Activated naive CD4-positive, alpha-beta T cell treated with anti-CD3 and anti-CD28 coated beads, Interleukin-2, amount 50 U/mL, for 24 hours (primary cell): ENCODE data around the gene SLCO2A1.

Source experiments
- H3K27ac Mint-ChIP-seq: one replicate; pipeline ENCODE4 v1.8.0; 2021; ENCODE audit warnings: mild to moderate bottlenecking, mixed read lengths
- H3K27me3 Mint-ChIP-seq: one replicate; pipeline ENCODE4 v1.8.0; 2021; ENCODE audit warnings: mixed read lengths
- H3K36me3 Mint-ChIP-seq: one replicate; pipeline ENCODE4 v1.8.0; 2021; ENCODE audit warnings: mixed read lengths
- H3K4me1 Mint-ChIP-seq: one replicate; pipeline ENCODE4 v1.8.0; 2021; ENCODE audit warnings: mixed read lengths
- H3K4me3 Mint-ChIP-seq: one replicate; pipeline ENCODE4 v1.8.0; 2021; ENCODE audit warnings: mild to moderate bottlenecking, mixed read lengths
- H3K9me3 Mint-ChIP-seq: one replicate; pipeline ENCODE4 v1.8.0; 2021; ENCODE audit warnings: mixed read lengths

SLCO2A1 gene

DNA sequence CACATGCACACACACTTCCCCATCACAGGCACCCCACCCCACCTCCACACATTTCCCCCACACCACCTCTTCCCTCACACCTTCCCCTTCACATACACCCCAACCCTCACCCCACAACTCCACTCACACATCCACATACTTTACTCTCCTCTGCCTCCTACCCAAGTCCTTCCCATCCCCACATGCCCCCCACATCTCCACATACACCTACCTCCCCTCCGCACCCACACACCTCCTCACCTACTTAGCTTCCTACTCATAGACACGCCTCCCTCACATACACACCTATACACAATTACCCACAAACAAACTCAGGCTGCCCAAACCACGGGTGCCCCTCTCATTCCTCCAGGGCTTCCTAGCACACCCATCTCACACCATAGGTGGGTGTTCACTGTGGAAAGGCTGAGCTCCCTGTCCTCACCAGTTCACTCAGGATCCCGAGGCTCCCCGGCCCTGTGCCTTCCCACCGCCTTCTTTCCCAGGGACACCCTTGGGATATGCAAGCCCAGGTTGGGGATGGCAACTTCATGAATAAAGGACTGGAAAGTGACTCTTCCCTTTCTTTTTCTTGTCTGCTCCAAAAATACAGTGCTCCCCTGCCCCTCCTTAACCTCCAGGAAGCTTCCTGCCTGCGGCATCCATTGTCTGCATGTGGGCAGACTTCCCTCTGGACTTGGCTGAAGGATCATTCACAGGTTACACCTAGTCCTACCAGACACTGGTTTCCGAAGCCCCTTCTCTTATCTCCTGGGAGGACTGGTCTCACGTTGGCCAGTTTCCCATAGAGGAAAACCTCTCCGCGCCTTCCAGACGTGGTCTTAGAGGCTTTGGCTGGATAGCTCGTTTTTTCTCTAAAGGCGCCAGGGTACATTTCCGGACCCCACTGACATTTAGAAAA lies 61.5 kb downstream of the SLCO2A1 start:
- H3K27me3 Mint-ChIP-seq: peaks cover 4% of the 10 kb centered on the region
- H3K4me3 Mint-ChIP-seq: no peak overlapping the region
- peak overlapping the region; percentile 4 for H3K27ac Mint-ChIP-seq

DNA sequence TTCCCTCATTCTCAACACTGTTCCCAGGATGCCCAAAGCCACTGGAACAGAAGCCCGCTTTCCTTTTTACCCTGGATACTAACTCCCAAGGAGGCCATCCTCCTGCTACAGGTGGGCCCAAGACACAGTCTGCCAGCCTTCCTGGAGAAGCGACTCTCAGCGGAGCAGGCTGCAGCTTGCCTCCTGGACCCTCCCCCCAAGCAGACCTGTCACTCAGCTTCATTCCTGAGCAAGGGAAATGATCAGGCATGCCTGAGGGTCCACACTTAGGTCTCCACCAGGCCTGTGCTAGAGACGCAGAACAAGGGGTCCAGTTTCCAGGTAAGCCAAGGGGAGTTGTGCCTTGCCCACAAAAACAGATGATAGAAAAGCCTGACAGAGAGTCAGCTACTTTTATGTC lies 62.8 kb downstream of the SLCO2A1 start:
- no peak overlapping the region for H3K27ac Mint-ChIP-seq
- no peaks in the 10 kb centered on the region for H3K9me3 Mint-ChIP-seq
- H3K27me3 Mint-ChIP-seq: peaks cover 4% of the 10 kb centered on the region
- H3K36me3 Mint-ChIP-seq: no peaks in the 10 kb centered on the region
- no peaks in the 10 kb centered on the region for H3K4me1 Mint-ChIP-seq
- no peak overlapping the region for H3K4me3 Mint-ChIP-seq

More for the DNA sequence above, 61.5 kb downstream of the SLCO2A1 start:
- H3K36me3 Mint-ChIP-seq: no peaks in the 10 kb centered on the region
- no peaks in the 10 kb centered on the region for H3K4me1 Mint-ChIP-seq
- no peaks in the 10 kb centered on the region for H3K9me3 Mint-ChIP-seq

- H3K4me1 Mint-ChIP-seq: no peaks in the 10 kb centered on the region
- H3K27me3 Mint-ChIP-seq: peaks cover 2% of the 10 kb centered on the region
- H3K27ac Mint-ChIP-seq: no peak overlapping the region
- no peak overlapping the region for H3K4me3 Mint-ChIP-seq
- H3K36me3 Mint-ChIP-seq: no peaks in the 10 kb centered on the region
- H3K9me3 Mint-ChIP-seq: no peaks in the 10 kb centered on the region
Measured at GRCh38 chr3:133965906-133966305, 63.8 kb downstream of the SLCO2A1 start.

DNA sequence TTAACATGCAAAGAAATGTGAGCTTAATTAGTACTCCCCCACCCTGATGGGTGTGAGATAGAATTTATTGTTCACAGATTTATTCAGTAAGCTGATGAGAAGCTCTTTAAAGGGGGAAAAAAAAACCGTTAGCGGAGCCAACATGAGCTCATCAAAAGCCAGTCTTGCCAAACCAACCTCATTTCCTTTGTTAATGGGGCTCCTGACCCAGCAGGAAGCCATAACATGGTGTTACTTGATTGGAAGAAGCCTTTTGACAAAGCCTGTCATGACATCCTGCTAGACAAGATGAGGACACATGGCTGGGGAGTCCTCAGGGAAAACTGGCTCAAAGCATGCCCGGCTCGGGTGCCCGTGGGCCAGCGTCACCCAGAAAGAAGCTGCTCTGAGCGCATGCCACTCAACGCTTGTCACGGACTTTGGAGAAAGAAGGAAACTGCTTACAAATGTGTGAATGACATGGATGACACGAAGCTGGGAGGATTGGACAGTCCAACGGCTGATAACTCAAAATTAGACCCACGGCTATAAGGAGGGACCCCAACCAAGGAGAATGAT lies 64.6 kb downstream of the SLCO2A1 start:
- H3K36me3 Mint-ChIP-seq: no peaks in the 10 kb centered on the region
- no peaks in the 10 kb centered on the region for H3K9me3 Mint-ChIP-seq
- no peak overlapping the region for H3K4me3 Mint-ChIP-seq
- H3K4me1 Mint-ChIP-seq: no peaks in the 10 kb centered on the region
- no peak overlapping the region for H3K27ac Mint-ChIP-seq
- H3K27me3 Mint-ChIP-seq: peaks cover 2% of the 10 kb centered on the region

DNA sequence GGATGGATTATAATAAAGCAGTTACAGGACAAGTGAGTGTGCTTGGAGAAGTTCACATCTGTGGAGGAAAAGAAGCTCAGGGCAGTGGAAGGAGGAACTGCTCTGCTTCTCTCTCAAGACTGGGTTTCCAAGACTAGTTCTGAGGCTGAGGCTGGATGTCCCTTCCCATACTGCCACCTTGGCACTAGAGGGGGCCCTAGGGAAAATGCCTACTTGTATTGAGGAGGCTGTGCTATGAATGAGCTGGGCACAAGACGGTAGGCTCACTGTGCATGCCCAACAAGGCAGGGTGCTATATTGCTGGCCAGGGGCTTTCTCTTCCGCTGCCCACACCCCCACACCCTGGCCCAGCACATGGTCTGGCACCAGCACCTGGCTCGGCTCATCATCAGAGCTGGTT lies 65.2 kb downstream of the SLCO2A1 start:
- peaks cover 2% of the 10 kb centered on the region for H3K27me3 Mint-ChIP-seq
- H3K27ac Mint-ChIP-seq: no peak overlapping the region
- no peaks in the 10 kb centered on the region for H3K9me3 Mint-ChIP-seq
- no peaks in the 10 kb centered on the region for H3K4me1 Mint-ChIP-seq
- no peaks in the 10 kb centered on the region for H3K36me3 Mint-ChIP-seq
- H3K4me3 Mint-ChIP-seq: no peak overlapping the region

DNA sequence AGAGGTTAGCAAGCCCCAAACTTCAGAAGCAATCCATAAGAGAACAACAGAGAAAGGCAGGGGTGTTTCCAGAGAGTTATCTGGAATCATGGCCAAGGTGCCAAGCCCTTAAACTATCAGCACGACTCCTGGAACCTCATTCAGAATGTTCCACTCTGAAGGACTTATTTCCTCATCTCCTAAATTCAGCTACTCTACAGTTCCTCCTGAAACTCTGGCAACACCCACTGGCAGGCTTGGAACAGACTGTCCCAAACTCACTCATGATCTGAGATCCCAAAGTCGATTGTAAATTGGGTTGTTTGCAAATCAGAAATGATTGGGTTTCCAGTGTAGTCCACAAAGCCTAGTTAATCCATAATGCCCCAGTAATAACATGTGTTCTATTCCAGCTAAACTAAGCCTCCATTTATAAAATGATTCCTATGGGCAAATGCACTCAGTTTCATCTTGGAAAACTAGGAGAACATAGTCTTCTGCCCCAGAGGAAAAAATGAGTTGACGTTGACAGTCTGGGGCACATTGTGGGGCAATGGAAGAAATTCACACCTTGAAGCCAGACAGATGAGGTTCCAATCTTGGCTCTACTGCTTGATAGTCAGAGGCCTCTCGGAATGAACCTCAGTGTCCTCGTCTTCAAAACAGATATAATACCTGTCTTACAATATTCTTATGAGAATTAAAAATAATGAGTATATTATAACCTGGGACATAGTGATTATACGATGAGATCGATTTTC lies 65.9 kb downstream of the SLCO2A1 start:
- H3K27me3 Mint-ChIP-seq: peaks cover 2% of the 10 kb centered on the region
- H3K27ac Mint-ChIP-seq: no peak overlapping the region
- no peaks in the 10 kb centered on the region for H3K9me3 Mint-ChIP-seq
- no peaks in the 10 kb centered on the region for H3K36me3 Mint-ChIP-seq
- no peak overlapping the region for H3K4me3 Mint-ChIP-seq
- H3K4me1 Mint-ChIP-seq: no peaks in the 10 kb centered on the region

GRCh38 chr3:133962849-133963248 lies 66.9 kb downstream of the SLCO2A1 start:
- Mint-ChIP-seq H3K4me1 (no peaks in the 10 kb centered on the region), H3K36me3 (no peaks in the 10 kb centered on the region), H3K27me3 (peaks cover 2% of the 10 kb centered on the region), H3K27ac (no peak overlapping the region), H3K4me3 (no peak overlapping the region), H3K9me3 (no peaks in the 10 kb centered on the region)

- Mint-ChIP-seq H3K4me3 (no peak overlapping the region), H3K36me3 (no peaks in the 10 kb centered on the region), H3K4me1 (no peaks in the 10 kb centered on the region), H3K27ac (no peak overlapping the region), H3K9me3 (no peaks in the 10 kb centered on the region), H3K27me3 (peaks cover 1% of the 10 kb centered on the region)
Measured at GRCh38 chr3:133958071-133958805, 71.5 kb downstream of the SLCO2A1 start.

DNA sequence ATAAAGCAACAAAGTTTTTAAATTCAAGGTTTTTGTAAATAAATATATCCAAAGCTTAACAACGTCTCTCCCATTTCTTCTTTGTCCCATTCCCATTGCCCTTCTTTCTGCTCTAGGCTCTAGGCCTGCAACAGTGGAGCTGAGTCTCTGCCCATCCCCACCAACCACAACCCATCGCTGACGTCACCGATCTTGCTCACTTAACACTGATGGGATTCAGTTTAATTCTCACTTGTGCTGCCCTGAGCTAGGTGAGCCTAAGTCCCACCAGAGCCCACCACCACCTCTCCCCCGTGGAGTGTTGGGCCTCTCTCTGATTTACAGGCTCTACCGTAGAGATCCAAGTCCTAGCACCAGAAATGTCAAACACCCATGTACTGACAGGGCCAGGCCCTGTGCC lies 72.7 kb downstream of the SLCO2A1 start:
- H3K4me3 Mint-ChIP-seq: no peak overlapping the region

DNA sequence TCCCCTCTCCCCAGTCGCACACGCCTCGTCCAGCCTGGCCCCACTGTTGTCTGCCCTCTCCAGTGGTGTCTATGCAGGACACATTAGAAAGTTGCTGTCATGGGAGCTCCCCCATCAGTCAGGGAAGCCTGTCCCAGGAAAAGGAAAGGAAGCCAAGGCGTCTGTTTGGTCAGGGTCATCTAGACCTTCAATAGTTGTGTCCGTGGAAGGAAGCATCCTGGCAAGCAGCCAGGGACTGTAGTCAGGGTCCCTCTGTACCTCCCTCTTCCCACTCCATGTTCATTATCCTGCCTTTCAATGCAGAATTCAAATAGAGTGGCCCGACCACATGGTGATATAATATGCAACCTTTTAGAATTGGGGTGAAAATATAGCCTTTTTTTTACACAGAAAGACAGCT lies 73.4 kb downstream of the SLCO2A1 start:
- Mint-ChIP-seq H3K27ac (no peak overlapping the region), H3K4me3 (no peak overlapping the region), H3K36me3 (no peaks in the 10 kb centered on the region), H3K27me3 (peaks cover 1% of the 10 kb centered on the region), H3K9me3 (no peaks in the 10 kb centered on the region), H3K4me1 (no peaks in the 10 kb centered on the region)

More for the DNA sequence above, 72.7 kb downstream of the SLCO2A1 start:
- peaks cover 1% of the 10 kb centered on the region for H3K27me3 Mint-ChIP-seq
- no peaks in the 10 kb centered on the region for H3K9me3 Mint-ChIP-seq
- no peaks in the 10 kb centered on the region for H3K36me3 Mint-ChIP-seq
- H3K27ac Mint-ChIP-seq: no peak overlapping the region
- H3K4me1 Mint-ChIP-seq: no peaks in the 10 kb centered on the region

DNA sequence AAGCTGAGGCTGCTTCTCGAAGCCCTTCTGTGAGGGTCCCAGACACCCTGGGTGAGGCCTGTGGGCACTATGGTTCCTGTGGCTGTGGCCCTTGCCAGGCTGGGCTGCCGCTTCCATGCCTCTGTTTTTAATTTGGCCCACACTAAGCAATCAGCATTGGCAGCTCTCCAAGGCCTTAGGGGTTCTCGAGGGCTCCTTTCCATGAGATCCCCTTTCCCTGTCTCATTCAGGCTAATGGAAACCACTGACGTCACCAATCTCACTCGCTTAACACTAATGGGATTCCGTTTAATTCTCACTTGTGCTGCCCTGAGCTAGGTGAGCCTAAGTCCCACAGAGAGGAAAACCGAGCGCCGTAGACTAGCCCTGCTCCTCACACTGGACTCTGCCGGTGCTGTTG lies 73.8 kb downstream of the SLCO2A1 start:
- Mint-ChIP-seq H3K27ac (no peak overlapping the region), H3K4me3 (no peak overlapping the region), H3K36me3 (no peaks in the 10 kb centered on the region), H3K9me3 (no peaks in the 10 kb centered on the region), H3K4me1 (no peaks in the 10 kb centered on the region), H3K27me3 (peaks cover 1% of the 10 kb centered on the region)

- H3K4me3 Mint-ChIP-seq: no peak overlapping the region
- H3K27ac Mint-ChIP-seq: no peak overlapping the region
- H3K36me3 Mint-ChIP-seq: no peaks in the 10 kb centered on the region
- peaks cover 1% of the 10 kb centered on the region for H3K27me3 Mint-ChIP-seq
- H3K4me1 Mint-ChIP-seq: no peaks in the 10 kb centered on the region
- no peaks in the 10 kb centered on the region for H3K9me3 Mint-ChIP-seq
Measured at GRCh38 chr3:133954717-133955360, 74.9 kb downstream of the SLCO2A1 start.

GRCh38 chr3:133953297-133953696 lies 76.4 kb downstream of the SLCO2A1 start:
- H3K4me1 Mint-ChIP-seq: no peaks in the 10 kb centered on the region
- peaks cover 1% of the 10 kb centered on the region for H3K27me3 Mint-ChIP-seq
- H3K27ac Mint-ChIP-seq: no peak overlapping the region
- H3K36me3 Mint-ChIP-seq: no peaks in the 10 kb centered on the region
- H3K4me3 Mint-ChIP-seq: no peak overlapping the region
- H3K9me3 Mint-ChIP-seq: no peaks in the 10 kb centered on the region

DNA sequence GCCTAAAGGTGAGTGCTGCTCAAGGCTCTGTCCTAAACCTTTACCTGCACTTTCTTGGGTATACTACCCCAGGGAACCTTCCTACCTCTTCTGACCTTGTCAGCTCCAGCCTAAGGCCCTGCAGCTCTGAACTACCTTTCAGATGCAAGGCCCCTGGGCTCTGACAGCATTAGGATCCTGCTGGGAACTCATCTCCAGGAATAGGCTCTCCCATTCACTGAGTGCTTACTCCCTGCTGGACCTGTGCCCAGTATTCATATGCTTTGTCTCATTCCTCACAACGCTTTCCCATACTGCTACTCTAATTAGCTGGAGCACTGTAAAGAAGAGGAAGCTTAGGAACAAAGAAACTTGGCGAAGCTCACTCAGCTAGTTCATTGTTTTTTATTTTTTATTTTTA lies 80.3 kb downstream of the SLCO2A1 start:
- Mint-ChIP-seq H3K4me1 (no peaks in the 10 kb centered on the region), H3K36me3 (no peaks in the 10 kb centered on the region), H3K9me3 (no peaks in the 10 kb centered on the region), H3K27me3 (no peaks in the 10 kb centered on the region), H3K4me3 (no peak overlapping the region), H3K27ac (no peak overlapping the region)

DNA sequence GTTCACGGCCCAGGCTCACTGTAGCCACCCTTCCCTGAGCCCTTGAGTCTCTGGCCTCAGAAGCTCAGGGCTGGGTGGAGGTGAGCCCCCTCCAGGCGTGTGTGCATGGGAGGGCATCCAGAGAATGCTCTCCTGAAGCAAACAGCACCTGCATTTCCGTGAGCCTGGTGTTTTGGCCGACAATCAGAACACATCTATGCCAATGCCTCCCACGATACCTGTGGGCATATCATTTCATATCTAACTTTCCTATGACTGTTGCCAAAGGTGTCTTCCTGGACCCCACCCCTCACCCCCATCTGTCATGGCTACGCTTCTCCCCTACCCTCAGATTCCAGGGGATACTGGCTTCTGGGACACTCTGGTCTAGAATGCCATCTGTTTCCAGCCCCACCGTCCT lies 80.7 kb downstream of the SLCO2A1 start:
- no peaks in the 10 kb centered on the region for H3K36me3 Mint-ChIP-seq
- no peak overlapping the region for H3K4me3 Mint-ChIP-seq

More for the DNA sequence above, 80.7 kb downstream of the SLCO2A1 start:
- Mint-ChIP-seq H3K27ac (no peak overlapping the region), H3K9me3 (no peaks in the 10 kb centered on the region), H3K27me3 (no peaks in the 10 kb centered on the region), H3K4me1 (no peaks in the 10 kb centered on the region)
